Endodermal cell (in vitro differentiated cells): ENCODE data around the gene PPFIBP2. TPM values are rescaled to one million over a fixed set of nuclear protein-coding genes. Genes with fewer than 3 reads are reported as not detected.

Source experiments
- DNase-seq: peaks from one replicate; pipeline ENCODE4 v3.0.0-alpha.2; 2017
- H3K27ac ChIP-seq: 2 replicates; pipeline ENCODE4 v1.5.1; 2013; ENCODE audit warnings: mild to moderate bottlenecking, low read depth, low read length, moderate library complexity
- H3K27me3 ChIP-seq: 2 replicates; pipeline ENCODE4 v1.6.1; 2013; ENCODE audit warnings: mild to moderate bottlenecking, low read length, moderate library complexity; ENCODE audit not compliant: insufficient read depth, control insufficient read depth, poor library complexity, severe bottlenecking
- H3K36me3 ChIP-seq: 2 replicates; pipeline ENCODE4 v1.7.0; 2013; ENCODE audit warnings: mild to moderate bottlenecking, low read length, moderate library complexity; ENCODE audit not compliant: control insufficient read depth, insufficient read depth
- H3K4me1 ChIP-seq: one replicate; pipeline ENCODE4 v1.7.0; 2013; ENCODE audit warnings: low read length; ENCODE audit not compliant: control insufficient read depth, insufficient read depth
- H3K4me3 ChIP-seq: 2 replicates; pipeline ENCODE4 v1.5.1; 2013; ENCODE audit warnings: mild to moderate bottlenecking, low read length, moderate library complexity
- H3K9ac ChIP-seq: 2 replicates; pipeline ENCODE4 v1.6.1; 2013; ENCODE audit warnings: mild to moderate bottlenecking, low read length, moderate library complexity; ENCODE audit not compliant: poor library complexity, severe bottlenecking; ENCODE audit errors: extremely low read depth
- H3K9me3 ChIP-seq: 2 replicates; pipeline ENCODE4 v1.6.1; 2013; ENCODE audit warnings: mild to moderate bottlenecking, low read length, moderate library complexity; ENCODE audit not compliant: control insufficient read depth
- H3K27ac Mint-ChIP-seq: 2 replicates; pipeline ENCODE4 v1.8.0; 2020; ENCODE audit warnings: mixed read lengths
- H3K27me3 Mint-ChIP-seq: 2 replicates; pipeline ENCODE4 v1.8.0; 2021; ENCODE audit warnings: mild to moderate bottlenecking, mixed read lengths; ENCODE audit not compliant: insufficient read depth
- H3K36me3 Mint-ChIP-seq: 2 replicates; pipeline ENCODE4 v1.8.0; 2020; ENCODE audit warnings: low read depth, mixed read lengths
- H3K4me1 Mint-ChIP-seq: 2 replicates; pipeline ENCODE4 v1.8.0; 2020; ENCODE audit warnings: mixed read lengths
- H3K4me3 Mint-ChIP-seq: 2 replicates; pipeline ENCODE4 v1.8.0; 2020; ENCODE audit warnings: mild to moderate bottlenecking, moderate library complexity, mixed read lengths
- H3K9me3 Mint-ChIP-seq: 2 replicates; pipeline ENCODE4 v1.8.0; 2020; ENCODE audit warnings: mild to moderate bottlenecking, mixed read lengths
- WGBS, 2 experiments: methylation state at CpG; one replicate each; pipeline versions ENCODE4 v1.1.5 to v1.1.7; 2013; ENCODE audit warnings: missing lambda C conversion rate in 2 of 2, mixed read lengths in 1 of 2; ENCODE audit not compliant: insufficient coverage in 1 of 2, insufficient read length in 1 of 2; 5-methylcytosine and 5-hydroxymethylcytosine counted together
- total RNA-seq, 2 donors: library from RNA; stranded (reverse); fragmentation: NEBNext Ultra II Directional in 1 of 2; extraction: Animal tissue kit (Norgen Biotek cat#: 25700) in 1 of 2; gene quantifications; 2 replicates in 1 of 2; 3 replicates in 1 of 2; pipeline ENCODE4 v1.2.1, GENCODE V29; 2021
- TF ChIP-seq, protein P1 (sequence below): fragments of 200-600 bp; sonication (generic); conservative IDR thresholded peaks from 2 replicates; pipeline ENCODE4 v1.5.0; 2021; ENCODE audit warnings: antibody characterized with exemption, mild to moderate bottlenecking

Gene PPFIBP2
- total RNA-seq, 2 donors from 2014 or later: 149 to 195 TPM

DNA sequence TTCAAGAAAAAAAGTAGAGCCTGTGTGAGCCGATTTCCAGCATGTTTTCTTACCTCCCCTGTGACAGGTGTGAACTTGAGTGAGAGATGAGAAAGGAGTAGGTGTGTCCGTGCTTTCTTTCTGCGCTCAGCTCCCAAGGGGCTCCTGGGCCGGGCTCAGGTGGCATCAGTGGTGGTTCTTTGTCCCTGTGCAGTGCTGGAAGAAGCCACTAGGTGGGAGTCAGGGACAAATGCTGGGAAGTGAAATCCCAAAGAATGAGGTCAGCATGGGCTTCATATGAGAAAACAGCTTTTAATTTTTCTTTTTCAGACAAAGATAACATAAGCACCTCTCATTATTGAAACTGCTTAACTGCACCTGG, 57.8 kb downstream of the PPFIBP2 start:
- peaks cover 29% of the 10 kb centered on the region for H3K36me3 ChIP-seq
- peaks cover 46% of the 10 kb centered on the region for H3K4me1 ChIP-seq
- 0 to 15% methylated on average over 1 to 4 of the region's 4 CpGs for WGBS, 2 experiments
- H3K4me3 Mint-ChIP-seq: no peak overlapping the region
- peaks cover 13% of the 10 kb centered on the region for H3K36me3 Mint-ChIP-seq
- H3K27me3 Mint-ChIP-seq: no peaks in the 10 kb centered on the region
- no peaks in the 10 kb centered on the region for H3K9me3 ChIP-seq
- peak; percentile 97 for DNase-seq
- H3K9ac ChIP-seq: no peak overlapping the region
- H3K27ac Mint-ChIP-seq: peak overlapping the region; percentile 91
- H3K9me3 Mint-ChIP-seq: peaks cover 4% of the 10 kb centered on the region
- H3K27me3 ChIP-seq: no peaks in the 10 kb centered on the region
- H3K4me3 ChIP-seq: no peak overlapping the region
- TF ChIP-seq, protein P1, sequence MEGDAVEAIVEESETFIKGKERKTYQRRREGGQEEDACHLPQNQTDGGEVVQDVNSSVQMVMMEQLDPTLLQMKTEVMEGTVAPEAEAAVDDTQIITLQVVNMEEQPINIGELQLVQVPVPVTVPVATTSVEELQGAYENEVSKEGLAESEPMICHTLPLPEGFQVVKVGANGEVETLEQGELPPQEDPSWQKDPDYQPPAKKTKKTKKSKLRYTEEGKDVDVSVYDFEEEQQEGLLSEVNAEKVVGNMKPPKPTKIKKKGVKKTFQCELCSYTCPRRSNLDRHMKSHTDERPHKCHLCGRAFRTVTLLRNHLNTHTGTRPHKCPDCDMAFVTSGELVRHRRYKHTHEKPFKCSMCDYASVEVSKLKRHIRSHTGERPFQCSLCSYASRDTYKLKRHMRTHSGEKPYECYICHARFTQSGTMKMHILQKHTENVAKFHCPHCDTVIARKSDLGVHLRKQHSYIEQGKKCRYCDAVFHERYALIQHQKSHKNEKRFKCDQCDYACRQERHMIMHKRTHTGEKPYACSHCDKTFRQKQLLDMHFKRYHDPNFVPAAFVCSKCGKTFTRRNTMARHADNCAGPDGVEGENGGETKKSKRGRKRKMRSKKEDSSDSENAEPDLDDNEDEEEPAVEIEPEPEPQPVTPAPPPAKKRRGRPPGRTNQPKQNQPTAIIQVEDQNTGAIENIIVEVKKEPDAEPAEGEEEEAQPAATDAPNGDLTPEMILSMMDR: peak; percentile 92
- no peak overlapping the region for H3K27ac ChIP-seq
- H3K4me1 Mint-ChIP-seq: peaks cover 57% of the 10 kb centered on the region

DNA sequence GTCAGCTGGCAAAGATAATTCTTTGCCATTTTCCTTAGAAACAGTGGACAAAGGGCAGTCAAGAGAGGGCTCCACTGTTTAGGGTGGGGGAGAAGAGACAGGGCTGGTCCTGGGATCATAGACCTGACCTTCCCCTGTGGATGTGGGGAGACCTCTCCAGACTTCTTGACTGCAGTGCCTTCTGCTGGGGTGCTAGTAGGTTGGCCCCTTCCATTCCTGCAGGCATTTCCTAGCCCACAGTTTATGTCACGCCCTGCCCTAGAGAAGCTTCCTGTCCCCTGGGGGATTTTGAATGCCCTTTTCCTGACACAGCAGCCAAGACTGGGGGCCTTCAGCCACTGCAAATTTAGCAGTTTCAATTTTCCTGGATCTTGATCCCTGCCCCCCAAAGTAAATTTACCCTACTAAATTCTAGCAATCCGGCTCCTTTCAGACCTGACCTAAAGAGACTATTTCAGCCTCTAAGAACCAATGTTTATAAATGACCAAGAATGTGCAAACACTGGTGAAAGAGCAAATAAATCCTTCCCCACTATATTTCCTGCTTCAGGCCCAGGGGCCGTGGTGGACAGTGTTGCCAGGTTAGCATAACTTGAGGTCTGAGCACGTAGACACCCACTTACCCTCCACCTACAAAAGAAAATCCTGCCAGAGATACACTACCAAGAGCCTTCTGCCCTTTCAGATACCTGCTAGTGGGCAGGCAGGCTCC, 58.4 kb downstream of the PPFIBP2 start:
- H3K4me3 ChIP-seq: no peak overlapping the region
- H3K9me3 ChIP-seq: no peaks in the 10 kb centered on the region
- no peak overlapping the region for H3K9ac ChIP-seq
- Mint-ChIP-seq H3K36me3 (peaks cover 13% of the 10 kb centered on the region), H3K4me3 (no peak overlapping the region), H3K27me3 (no peaks in the 10 kb centered on the region), H3K4me1 (peaks cover 62% of the 10 kb centered on the region), H3K9me3 (peaks cover 4% of the 10 kb centered on the region), H3K27ac (peak overlapping the region; percentile 91)
- no peaks in the 10 kb centered on the region for H3K27me3 ChIP-seq
- peaks cover 24% of the 10 kb centered on the region for H3K36me3 ChIP-seq
- WGBS, 2 experiments: 87 to 91% methylated on average over 4 of the region's 4 CpGs
- DNase-seq: peak; percentile 62
- TF ChIP-seq, protein P1: no peak
- no peak overlapping the region for H3K27ac ChIP-seq
- peaks cover 49% of the 10 kb centered on the region for H3K4me1 ChIP-seq

DNA sequence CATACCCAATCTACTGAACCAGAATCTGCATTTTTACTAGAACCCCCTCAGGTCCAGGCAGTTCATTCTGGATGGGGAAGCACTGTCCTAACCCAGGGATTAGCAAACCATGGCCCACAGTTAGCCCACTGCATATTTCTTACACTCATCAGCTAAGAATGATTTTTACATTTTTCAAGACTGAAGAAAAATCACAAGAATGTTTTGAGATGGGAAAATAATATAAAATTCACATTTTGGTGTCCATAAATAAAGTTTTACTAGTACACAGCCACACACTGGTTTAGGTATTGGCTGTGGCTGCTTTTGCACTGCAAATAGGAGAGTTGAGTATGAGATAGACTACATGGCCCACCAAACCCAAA, 59.4 kb downstream of the PPFIBP2 start:
- no peaks in the 10 kb centered on the region for H3K27me3 ChIP-seq
- DNase-seq: no peak
- peak overlapping the region; percentile 9 for H3K4me3 Mint-ChIP-seq
- H3K36me3 Mint-ChIP-seq: peaks cover 7% of the 10 kb centered on the region
- no peak overlapping the region for H3K4me3 ChIP-seq
- no peak overlapping the region for H3K27ac ChIP-seq
- H3K27ac Mint-ChIP-seq: peak overlapping the region; percentile 92
- no peak overlapping the region for H3K9ac ChIP-seq
- H3K4me1 Mint-ChIP-seq: peaks cover 72% of the 10 kb centered on the region
- H3K27me3 Mint-ChIP-seq: no peaks in the 10 kb centered on the region
- H3K4me1 ChIP-seq: peaks cover 59% of the 10 kb centered on the region
- no peaks in the 10 kb centered on the region for H3K9me3 ChIP-seq
- peaks cover 14% of the 10 kb centered on the region for H3K36me3 ChIP-seq
- TF ChIP-seq, protein P1: no peak
- H3K9me3 Mint-ChIP-seq: peaks cover 1% of the 10 kb centered on the region
